Large intestine (tissue), 3 donors: Measurements from ENCODE around the gene FGF9. TPM values are rescaled to one million over a fixed set of nuclear protein-coding genes. Genes with fewer than 3 reads are reported as not detected.

Source experiments
- DNase-seq, 2 donors: peaks; one replicate each; pipeline versions ENCODE4 v3.0.0 to v3.0.0-alpha.2; 2013
- H3K27ac ChIP-seq: one replicate; pipeline ENCODE4 v1.5.1; 2013; ENCODE audit warnings: low read length
- H3K27me3 ChIP-seq: 2 replicates; pipeline ENCODE4 v1.6.1; 2013; ENCODE audit warnings: low read length; ENCODE audit not compliant: control insufficient read depth, insufficient read depth
- H3K36me3 ChIP-seq: 2 replicates; pipeline ENCODE4 v1.6.1; 2013; ENCODE audit warnings: low read length; ENCODE audit not compliant: control insufficient read depth, insufficient read depth
- H3K4me1 ChIP-seq: one replicate; pipeline ENCODE4 v1.6.1; 2013; ENCODE audit warnings: low read length; ENCODE audit not compliant: control insufficient read depth, insufficient read depth
- H3K4me3 ChIP-seq: one replicate; pipeline ENCODE4 v1.5.1; 2013; ENCODE audit warnings: low read length
- H3K9me3 ChIP-seq: one replicate; pipeline ENCODE4 v1.6.1; 2013; ENCODE audit warnings: mild to moderate bottlenecking, low read depth, low read length, moderate library complexity; ENCODE audit not compliant: control insufficient read depth
- WGBS: methylation state at CpG from one replicate; pipeline ENCODE4 v1.1.5; 2013; ENCODE audit warnings: low lambda C conversion rate; ENCODE audit not compliant: insufficient coverage; 5-methylcytosine and 5-hydroxymethylcytosine counted together
- polyA plus RNA-seq: library from polyadenylated mRNA; unstranded; fragments of 120-200 nt; gene quantifications from one replicate; pipeline ENCODE4 v1.2.1, GENCODE V29; 2013

The FGF9 gene
- polyA plus RNA-seq, 1 donor, result 13.5 TPM

DNA sequence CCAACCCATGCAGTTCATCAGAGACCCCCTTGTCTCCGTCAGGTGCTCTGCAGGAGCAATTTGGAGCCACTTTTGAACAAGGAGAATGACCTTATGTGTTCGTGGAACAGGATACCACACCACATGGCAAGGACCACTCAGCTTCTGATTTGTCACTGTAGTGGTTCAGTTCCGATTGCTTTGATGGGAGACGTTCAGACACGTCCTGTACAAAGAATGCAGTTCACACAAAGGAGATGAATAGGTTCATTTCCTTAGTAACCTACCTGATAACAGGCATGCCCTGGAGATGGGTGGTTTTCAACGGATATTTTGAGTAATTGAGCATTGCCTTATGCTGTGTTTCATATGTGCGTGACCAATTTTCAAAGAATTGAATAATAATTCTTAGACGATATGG is 17.2 kb downstream of the FGF9 start:
- Histone ChIP-seq H3K36me3 (peaks cover 39% of the 10 kb centered on the region), H3K4me1 (peaks cover 3% of the 10 kb centered on the region), H3K9me3 (no peaks in the 10 kb centered on the region), H3K27me3 (no peaks in the 10 kb centered on the region), H3K27ac (no peak overlapping the region), H3K4me3 (no peak overlapping the region)
- 75% methylated on average over 2 of the region's 8 CpGs for whole genome bisulfite sequencing
- no peak for DNase-seq

- Histone ChIP-seq H3K4me3 (no peak overlapping the region), H3K9me3 (no peaks in the 10 kb centered on the region), H3K27ac (no peak overlapping the region), H3K4me1 (peaks cover 3% of the 10 kb centered on the region), H3K36me3 (peaks cover 36% of the 10 kb centered on the region), H3K27me3 (no peaks in the 10 kb centered on the region)
- 100% methylated on average over 1 of the region's 6 CpGs for WGBS
- no peak for DNase-seq
Measured at GRCh38 chr13:21689097-21689496, 18.2 kb downstream of the FGF9 start.

- Histone ChIP-seq H3K27ac (no peak overlapping the region), H3K27me3 (no peaks in the 10 kb centered on the region), H3K4me1 (peaks cover 3% of the 10 kb centered on the region), H3K9me3 (no peaks in the 10 kb centered on the region), H3K4me3 (no peak overlapping the region), H3K36me3 (peaks cover 29% of the 10 kb centered on the region)
- DNase-seq, result no peak
- no CpG with 5 or more reads among the region's 2 CpGs for WGBS
Measured at GRCh38 chr13:21690955-21691354, 20.1 kb downstream of the FGF9 start.

- no peaks in the 10 kb centered on the region for H3K9me3 ChIP-seq
- H3K4me1 ChIP-seq, result peaks cover 3% of the 10 kb centered on the region
- no peak overlapping the region for H3K4me3 ChIP-seq
- peaks cover 29% of the 10 kb centered on the region for H3K36me3 ChIP-seq
- no CpG with 5 or more reads among the region's 10 CpGs for WGBS
- no peaks in the 10 kb centered on the region for H3K27me3 ChIP-seq
- H3K27ac ChIP-seq, result no peak overlapping the region
- DNase-seq, result no peak
Measured at GRCh38 chr13:21691500-21691899, 20.6 kb downstream of the FGF9 start.

DNA sequence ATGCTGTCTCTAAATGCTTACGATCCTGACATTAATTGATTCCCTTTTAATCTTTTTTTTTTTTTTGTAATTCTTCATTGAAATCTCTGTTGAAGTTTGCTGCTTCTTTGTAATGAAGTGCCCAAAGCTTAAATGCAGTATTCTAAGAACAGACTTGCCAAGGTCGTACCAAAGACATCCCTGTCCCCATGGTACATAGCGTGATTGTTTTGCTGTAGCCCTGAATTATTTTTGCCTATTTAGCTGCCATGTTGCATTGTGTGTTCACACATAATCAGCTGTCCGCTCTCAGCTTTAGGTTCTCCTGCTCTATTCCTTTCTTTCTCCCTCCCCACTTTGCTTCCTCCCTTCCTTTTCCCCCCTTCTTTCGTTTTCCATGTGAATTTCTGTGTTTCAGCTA is 21.1 kb downstream of the FGF9 start:
- 85% methylated on average over 3 of the region's 5 CpGs for WGBS
- DNase-seq, result no peak
- no peaks in the 10 kb centered on the region for H3K9me3 ChIP-seq
- peaks cover 2% of the 10 kb centered on the region for H3K4me1 ChIP-seq
- H3K27me3 ChIP-seq, result no peaks in the 10 kb centered on the region
- no peak overlapping the region for H3K27ac ChIP-seq
- no peak overlapping the region for H3K4me3 ChIP-seq
- peaks cover 29% of the 10 kb centered on the region for H3K36me3 ChIP-seq

DNA sequence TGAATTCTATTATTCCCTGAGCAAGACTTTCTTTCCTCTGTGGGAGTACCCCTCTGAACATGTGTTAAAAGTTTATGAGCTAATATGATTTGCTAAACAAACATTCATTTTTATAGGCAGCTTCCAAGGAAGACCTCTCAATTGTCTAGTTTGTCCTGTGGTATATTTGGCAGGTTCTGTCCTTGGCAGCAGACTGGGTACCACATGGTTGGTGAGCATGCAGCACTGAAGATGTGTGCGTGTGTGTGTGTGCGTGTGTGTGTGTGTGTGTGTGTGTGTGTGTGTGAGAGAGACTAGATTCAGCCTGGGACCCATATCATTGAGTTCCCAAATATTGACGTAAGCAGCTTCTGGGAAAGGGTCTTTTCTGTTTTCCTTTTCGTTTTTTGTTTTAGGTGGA is 24.0 kb downstream of the FGF9 start:
- no peaks in the 10 kb centered on the region for H3K9me3 ChIP-seq
- no peak overlapping the region for H3K4me3 ChIP-seq
- H3K27me3 ChIP-seq, result no peaks in the 10 kb centered on the region
- peaks cover 27% of the 10 kb centered on the region for H3K36me3 ChIP-seq
- DNase-seq, result no peak
- H3K4me1 ChIP-seq, result no peaks in the 10 kb centered on the region
- no CpG with 5 or more reads among the region's 4 CpGs for WGBS
- H3K27ac ChIP-seq, result no peak overlapping the region

DNA sequence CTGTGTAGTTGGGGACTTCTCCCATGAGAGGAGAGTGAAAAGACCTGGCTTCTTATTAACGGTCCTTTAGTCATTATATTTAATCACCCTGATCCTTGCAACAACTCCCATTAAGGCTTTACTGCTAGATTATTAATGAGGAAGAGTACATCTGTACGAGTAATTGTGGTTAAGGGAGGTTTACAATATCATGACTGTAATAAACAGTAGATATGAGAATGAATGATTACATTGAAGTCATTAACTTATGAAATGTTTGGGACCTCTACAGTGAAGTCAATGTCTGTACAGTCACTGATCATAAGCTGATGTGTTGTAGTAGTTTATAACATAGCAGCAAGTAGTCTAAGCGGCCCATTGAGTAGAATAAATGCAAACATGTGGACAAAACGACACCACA is 24.7 kb downstream of the FGF9 start:
- DNase-seq, result no peak
- no peak overlapping the region for H3K4me3 ChIP-seq
- 80% methylated on average over 2 of the region's 4 CpGs for WGBS
- H3K27ac ChIP-seq, result no peak overlapping the region
- peaks cover 21% of the 10 kb centered on the region for H3K36me3 ChIP-seq
- H3K4me1 ChIP-seq, result no peaks in the 10 kb centered on the region
- no peaks in the 10 kb centered on the region for H3K9me3 ChIP-seq
- H3K27me3 ChIP-seq, result no peaks in the 10 kb centered on the region

- DNase-seq, result peak in 1 of 2 donors; percentile 44
- no CpG with 5 or more reads among the region's 3 CpGs for WGBS
Measured at GRCh38 chr13:21696865-21697448, 26.1 kb downstream of the FGF9 start.

GRCh38 chr13:21698817-21699679 is 28.2 kb downstream of the FGF9 start:
- no peak for DNase-seq
- H3K9me3 ChIP-seq, result no peaks in the 10 kb centered on the region
- no CpG with 5 or more reads among the region's 5 CpGs for WGBS
- no peak overlapping the region for H3K4me3 ChIP-seq
- no peak overlapping the region for H3K27ac ChIP-seq
- H3K4me1 ChIP-seq, result no peaks in the 10 kb centered on the region
- H3K36me3 ChIP-seq, result peaks cover 14% of the 10 kb centered on the region
- no peaks in the 10 kb centered on the region for H3K27me3 ChIP-seq

More at GRCh38 chr13:21696865-21697448, 26.1 kb downstream of the FGF9 start:
- Histone ChIP-seq H3K36me3 (peaks cover 20% of the 10 kb centered on the region), H3K4me1 (no peaks in the 10 kb centered on the region), H3K27ac (no peak overlapping the region), H3K9me3 (no peaks in the 10 kb centered on the region), H3K4me3 (no peak overlapping the region), H3K27me3 (no peaks in the 10 kb centered on the region)

DNA sequence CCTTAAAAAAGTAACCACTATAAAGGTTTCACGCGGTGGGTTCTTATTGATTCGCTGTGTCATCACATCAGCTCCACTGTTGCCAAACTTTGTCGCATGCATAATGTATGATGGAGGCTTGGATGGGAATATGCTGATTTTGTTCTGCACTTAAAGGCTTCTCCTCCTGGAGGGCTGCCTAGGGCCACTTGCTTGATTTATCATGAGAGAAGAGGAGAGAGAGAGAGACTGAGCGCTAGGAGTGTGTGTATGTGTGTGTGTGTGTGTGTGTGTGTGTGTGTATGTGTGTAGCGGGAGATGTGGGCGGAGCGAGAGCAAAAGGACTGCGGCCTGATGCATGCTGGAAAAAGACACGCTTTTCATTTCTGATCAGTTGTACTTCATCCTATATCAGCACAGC is 30.6 kb downstream of the FGF9 start:
- Histone ChIP-seq H3K9me3 (no peaks in the 10 kb centered on the region), H3K27me3 (no peaks in the 10 kb centered on the region), H3K27ac (no peak overlapping the region), H3K36me3 (peaks cover 14% of the 10 kb centered on the region), H3K4me3 (no peak overlapping the region), H3K4me1 (no peaks in the 10 kb centered on the region)
- no peak for DNase-seq
- no CpG with 5 or more reads among the region's 10 CpGs for WGBS
